HG03108 (cell line): ENCODE data around the gene SCN10A.

ENCODE experiments used
- ATAC-seq: cut with Tn5 transposase; IDR thresholded peaks from one replicate; pipeline ENCODE4 v1.9.1; 2021; ENCODE audit warnings: moderate library complexity; ENCODE audit not compliant: unreplicated experiment

SCN10A gene

DNA sequence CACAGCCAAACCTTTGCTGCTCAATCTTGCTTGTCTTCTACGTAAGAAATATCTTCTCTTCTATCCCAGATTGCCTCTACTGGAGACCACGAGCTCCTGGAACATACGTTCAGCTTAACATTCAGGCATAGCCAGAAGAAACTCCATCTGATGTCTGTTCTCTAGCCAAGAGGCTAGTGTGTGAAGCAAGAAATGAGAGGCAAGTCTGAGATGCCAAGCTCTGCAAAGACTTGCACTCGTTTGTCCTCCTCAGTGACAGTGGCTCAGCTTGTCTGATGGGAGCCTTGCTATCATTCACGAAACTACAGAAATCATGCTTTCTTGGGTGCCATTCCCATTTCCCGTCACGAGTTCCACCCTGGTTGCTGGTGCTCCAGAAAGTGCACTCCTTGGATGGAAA is at the start of gene SCN10A:
Gene SCN10A (minus strand): TSS at position 192 of the 400 bp plus-strand sequence. CDS start 22,207 bp downstream, outside the sequence.
- no peak for ATAC-seq

- no peak for ATAC-seq
Observed at GRCh38 chr3:38853011-38853410, 37.0 kb upstream of the SCN10A start.

GRCh38 chr3:38843898-38844297 is 27.9 kb upstream of the SCN10A start:
- no peak for ATAC-seq

DNA sequence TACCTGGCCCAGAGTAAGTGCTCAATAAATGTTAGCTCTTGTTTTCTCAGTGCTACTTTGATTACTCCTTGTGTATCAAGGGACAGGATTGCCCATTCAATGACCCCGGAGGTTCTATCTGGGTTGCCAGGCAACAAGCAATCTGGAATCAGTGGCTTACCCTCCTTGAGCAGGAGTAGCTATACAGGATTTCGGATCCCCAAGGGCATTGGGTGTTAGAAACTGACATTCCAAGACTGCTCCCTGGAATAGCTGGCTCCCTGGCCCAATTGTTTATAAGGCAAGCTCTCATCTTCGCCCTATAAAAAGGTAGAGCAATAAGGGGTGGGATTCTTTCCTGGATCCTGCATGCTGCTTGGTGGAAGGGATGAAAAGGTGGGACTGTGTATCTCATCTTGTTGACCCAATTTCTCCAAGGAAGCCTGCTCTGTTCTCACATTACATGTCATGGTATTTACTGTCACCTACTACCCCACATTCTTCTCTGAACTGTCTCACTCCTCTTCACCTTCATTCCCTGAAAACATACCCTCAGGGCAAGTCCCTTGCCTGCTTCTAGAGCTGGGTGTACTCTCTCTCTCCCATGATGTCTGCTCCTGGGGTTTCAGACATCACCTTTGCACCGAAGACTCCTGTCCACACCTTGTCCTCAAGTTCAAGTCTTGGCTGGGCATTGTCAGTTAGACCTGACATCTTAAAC is 26.4 kb upstream of the SCN10A start:
- no peak for ATAC-seq

DNA sequence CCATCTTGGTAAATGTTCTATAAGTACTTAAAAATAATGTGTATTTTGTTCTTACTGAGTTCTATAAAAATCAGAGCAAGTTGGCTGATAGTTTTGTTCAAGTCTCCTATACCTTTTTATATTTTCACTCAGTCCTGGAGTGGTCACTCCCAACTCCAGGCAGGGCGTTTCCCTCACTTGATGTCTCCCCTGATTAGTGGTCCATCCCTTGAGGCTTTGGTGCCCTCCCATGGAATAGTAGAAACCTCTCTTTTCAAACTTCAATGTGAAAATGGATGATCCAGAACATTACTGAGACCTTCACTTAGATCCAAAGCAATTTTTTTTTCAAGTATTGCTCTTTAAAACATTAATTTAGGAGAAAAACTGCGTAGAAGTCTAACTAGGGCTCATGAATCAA is 25.0 kb upstream of the SCN10A start:
- ATAC-seq: no peak

GRCh38 chr3:38837358-38837757 is 21.3 kb upstream of the SCN10A start:
- no peak for ATAC-seq

GRCh38 chr3:38836561-38836960 is 20.5 kb upstream of the SCN10A start:
- ATAC-seq: no peak

- no peak for ATAC-seq
Observed at GRCh38 chr3:38835939-38836338, 19.9 kb upstream of the SCN10A start.

- no peak for ATAC-seq
Observed at GRCh38 chr3:38834717-38835116, 18.7 kb upstream of the SCN10A start.

DNA sequence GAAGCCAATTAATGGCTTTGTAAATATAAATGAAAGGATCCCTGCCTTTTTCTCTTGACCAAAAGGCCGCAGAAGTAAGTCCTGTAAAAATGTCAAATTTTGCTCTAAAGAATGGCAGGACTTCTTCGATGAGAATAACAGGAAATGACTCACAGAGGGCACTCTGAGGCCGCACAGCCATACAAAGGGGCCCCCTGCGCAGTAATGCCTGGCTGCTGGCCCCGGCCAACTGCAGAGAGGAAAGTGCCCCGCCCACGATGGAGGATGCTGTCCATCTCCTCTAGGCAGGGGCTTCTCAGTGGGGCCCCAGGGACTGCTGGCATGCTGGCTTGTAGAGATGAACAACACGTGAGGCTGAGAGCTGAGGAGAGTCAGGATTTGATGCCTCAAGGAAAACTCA is 18.1 kb upstream of the SCN10A start:
- no peak for ATAC-seq

GRCh38 chr3:38829404-38829803 is 13.4 kb upstream of the SCN10A start:
- no peak for ATAC-seq

- no peak for ATAC-seq
Observed at GRCh38 chr3:38828681-38829080, 12.7 kb upstream of the SCN10A start.

DNA sequence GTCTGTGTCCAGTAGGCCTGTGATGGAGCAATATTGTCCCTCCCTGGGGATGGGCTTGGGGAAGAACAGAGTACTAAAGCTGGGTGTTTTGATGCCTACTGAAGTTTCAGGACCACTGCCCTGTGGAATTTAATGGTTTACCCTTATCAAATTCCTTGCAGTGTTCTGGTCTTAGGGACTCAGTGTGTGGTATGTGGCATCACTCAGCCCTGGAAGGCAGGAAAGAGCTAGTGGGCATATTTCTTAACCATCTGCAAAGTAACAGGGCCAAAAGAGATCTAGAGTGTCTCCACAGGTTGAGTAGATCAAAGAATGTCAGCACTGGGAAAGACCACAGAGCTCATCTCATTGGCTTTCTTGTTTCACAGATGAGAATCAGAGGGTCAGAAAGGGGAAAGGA is 11.8 kb upstream of the SCN10A start:
- no peak for ATAC-seq

- no peak for ATAC-seq
Observed at GRCh38 chr3:38826001-38826400, 10.0 kb upstream of the SCN10A start.

GRCh38 chr3:38824349-38824748 is 8.3 kb upstream of the SCN10A start:
- no peak for ATAC-seq

- no peak for ATAC-seq
Observed at GRCh38 chr3:38823722-38824121, 7.7 kb upstream of the SCN10A start.

- ATAC-seq: no peak
Observed at GRCh38 chr3:38823186-38823585, 7.2 kb upstream of the SCN10A start.

GRCh38 chr3:38811822-38812221 is 4.2 kb downstream of the SCN10A start:
- ATAC-seq: no peak

GRCh38 chr3:38805765-38806386 is 10.1 kb downstream of the SCN10A start:
- ATAC-seq: no peak

DNA sequence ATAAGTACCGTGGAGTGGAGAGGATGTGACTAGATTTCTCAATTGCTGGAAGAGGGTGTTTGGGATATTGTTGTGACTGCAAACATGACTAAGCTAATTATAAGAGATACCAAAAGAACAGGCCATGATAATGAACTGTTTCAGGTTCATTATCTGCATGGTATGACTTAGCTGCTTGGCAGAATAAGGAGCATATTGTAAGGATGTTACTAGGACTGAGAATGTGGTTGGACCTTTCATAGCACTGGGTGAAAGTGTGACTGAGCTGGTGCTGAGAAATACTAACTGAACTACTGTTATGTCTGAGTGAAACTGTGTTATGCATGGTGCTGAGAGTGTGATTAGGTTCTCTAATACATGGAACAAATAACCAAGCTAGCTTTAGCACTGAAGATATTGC is 11.0 kb downstream of the SCN10A start:
- no peak for ATAC-seq

DNA sequence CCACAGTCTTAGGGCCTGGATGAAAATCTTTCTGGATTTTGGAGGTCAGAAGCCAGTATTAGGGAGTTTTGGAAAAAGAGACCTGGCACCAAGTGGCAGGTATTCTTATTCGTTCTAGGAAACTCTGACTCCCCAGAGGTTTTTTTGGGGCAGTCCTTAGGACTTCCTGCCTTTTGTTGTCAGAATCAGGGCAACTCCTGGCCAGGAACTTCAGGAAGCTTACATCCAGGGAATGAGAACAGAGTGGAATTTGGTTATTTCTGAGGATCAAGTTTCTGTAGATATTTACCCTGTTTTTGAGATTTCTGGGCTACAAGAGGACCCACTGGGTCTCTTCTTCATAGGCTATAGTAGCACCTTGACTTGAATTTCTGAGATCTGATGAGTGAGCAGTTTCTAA is 15.5 kb downstream of the SCN10A start:
- ATAC-seq: no peak

GRCh38 chr3:38793721-38794120 is 22.3 kb downstream of the SCN10A start:
- ATAC-seq: no peak

GRCh38 chr3:38792983-38793382 is 23.0 kb downstream of the SCN10A start:
- no peak for ATAC-seq
